Left lobe of liver (tissue), 2 donors: ENCODE results near the gene CIB4. TPM values are rescaled to one million over a fixed set of nuclear protein-coding genes. Genes with fewer than 3 reads are reported as not detected.
A peak's percentile ranks its signal among the peaks of the same experiment; 100 is the strongest.

Experiments used
- ATAC-seq: fragments of 200-7000 bp; cut with Tn5 transposase; one replicate; pipeline ENCODE4 v1.9.1; 2020; ENCODE audit warnings: mild to moderate bottlenecking, moderate library complexity
- DNase-seq: peaks from one replicate; pipeline ENCODE4 v3.0.0-alpha.2; 2020; ENCODE audit warnings: low spot score
- total RNA-seq: library from RNA; stranded (reverse); gene quantifications from one replicate; pipeline ENCODE4 v1.2.1, GENCODE V29; 2021
- donor health status: DM: no; HTN: no; CAD: no; lungs with moderate emphysema.
- donor health status: DM: no; HTN: yes; CAD: no.

Gene CIB4
- total RNA-seq, 1 donor from 2014 or later = not detected

- no peak for ATAC-seq
- DNase-seq = no peak
These were observed 3.1 kb upstream of the CIB4 start for GRCh38 chr2:26644188-26644835.

- ATAC-seq (no peak), DNase-seq (no peak)
These were observed 1.3 kb upstream of the CIB4 start for GRCh38 chr2:26642429-26642828.

GRCh38 chr2:26640331-26640745, 828 bp downstream of the CIB4 start:
- ATAC-seq = peak; percentile 48
- DNase-seq = no peak

- no peak for DNase-seq
These were observed 1.4 kb downstream of the CIB4 start for GRCh38 chr2:26639685-26640243.

GRCh38 chr2:26637811-26638310, 3.3 kb downstream of the CIB4 start:
- DNase-seq (no peak), ATAC-seq (no peak)

More at GRCh38 chr2:26639685-26640243, 1.4 kb downstream of the CIB4 start:
- no peak for ATAC-seq

- DNase-seq (no peak), ATAC-seq (no peak)
These were observed 4.2 kb downstream of the CIB4 start for GRCh38 chr2:26636935-26637334.

- no peak for DNase-seq
These were observed 5.8 kb downstream of the CIB4 start for GRCh38 chr2:26635401-26635800.

GRCh38 chr2:26634636-26635230, 6.4 kb downstream of the CIB4 start:
- no peak for ATAC-seq
- no peak for DNase-seq

More at GRCh38 chr2:26635401-26635800, 5.8 kb downstream of the CIB4 start:
- no peak for ATAC-seq

- no peak for DNase-seq
- no peak for ATAC-seq
These were observed 7.1 kb downstream of the CIB4 start for GRCh38 chr2:26633993-26634595.

GRCh38 chr2:26633351-26633945, 7.7 kb downstream of the CIB4 start:
- no peak for DNase-seq
- ATAC-seq = no peak

- ATAC-seq = no peak
- DNase-seq = no peak
These were observed 8.5 kb downstream of the CIB4 start for GRCh38 chr2:26632624-26633185.

- ATAC-seq (no peak), DNase-seq (no peak)
These were observed 9.6 kb downstream of the CIB4 start for GRCh38 chr2:26631401-26632170.

- DNase-seq (no peak), ATAC-seq (no peak)
These were observed 10.4 kb downstream of the CIB4 start for GRCh38 chr2:26630669-26631360.

- DNase-seq = no peak
- no peak for ATAC-seq
These were observed 10.9 kb downstream of the CIB4 start for GRCh38 chr2:26630235-26630634.

- DNase-seq (no peak), ATAC-seq (no peak)
These were observed 11.4 kb downstream of the CIB4 start for GRCh38 chr2:26629751-26630150.

GRCh38 chr2:26629346-26629630, 11.9 kb downstream of the CIB4 start:
- DNase-seq = no peak
- no peak for ATAC-seq

- ATAC-seq (no peak), DNase-seq (no peak)
These were observed 12.4 kb downstream of the CIB4 start for GRCh38 chr2:26628561-26629345.

GRCh38 chr2:26627350-26628105, 13.6 kb downstream of the CIB4 start:
- no peak for DNase-seq

More at GRCh38 chr2:26627350-26628105, 13.6 kb downstream of the CIB4 start:
- no peak for ATAC-seq
